Fibroblast of lung (primary cell): ENCODE data around the gene SH3BGRL2. TPM values are rescaled to one million over a fixed set of nuclear protein-coding genes. Genes with fewer than 3 reads are reported as not detected.

Experiments used
- DNase-seq, 2 donors: peaks; one replicate each; pipeline versions ENCODE4 v3.0.0 to v3.0.0-alpha.2; 2010; ENCODE audit warnings: low read depth in 2 of 2
- H2AFZ ChIP-seq: 2 replicates; pipeline ENCODE4 v1.5.1; 2012; ENCODE audit warnings: low read length, control low read depth, inconsistent platforms
- H3K27ac ChIP-seq: 2 replicates; pipeline ENCODE4 v1.5.1; 2011; ENCODE audit warnings: low read length, control low read depth; ENCODE audit not compliant: insufficient read depth
- H3K27me3 ChIP-seq: 2 replicates; pipeline ENCODE4 v1.5.1; 2011; ENCODE audit warnings: mild to moderate bottlenecking, low read length; ENCODE audit not compliant: control insufficient read depth, insufficient read depth
- H3K36me3 ChIP-seq: 2 replicates; pipeline ENCODE4 v1.5.1; 2011; ENCODE audit warnings: low read length; ENCODE audit not compliant: control insufficient read depth, insufficient read depth
- H3K4me1 ChIP-seq: 2 replicates; pipeline ENCODE4 v1.5.1; 2011; ENCODE audit warnings: low read length; ENCODE audit not compliant: control insufficient read depth, insufficient read depth; ENCODE audit errors: extremely low read depth
- H3K4me2 ChIP-seq: 2 replicates; pipeline ENCODE4 v1.5.1; 2011; ENCODE audit warnings: low read length, control low read depth; ENCODE audit not compliant: insufficient read depth; ENCODE audit errors: extremely low read depth
- H3K4me3 ChIP-seq, 4 experiments: fragments of 200-600 bp in 1 of 4; sonication (generic) in 1 of 4; replicated peaks in 1 of 4; 2 replicates each; pipeline ENCODE4 v1.5.1; 2011 to 2016; ENCODE audit warnings: low read length in 4 of 4, low read depth in 3 of 4, mild to moderate bottlenecking in 3 of 4, control low read depth in 2 of 4, inconsistent platforms in 1 of 4, mixed read lengths in 1 of 4; ENCODE audit not compliant: insufficient read depth in 1 of 4; ENCODE audit errors: control extremely low read depth in 1 of 4
- H3K79me2 ChIP-seq: 2 replicates; pipeline ENCODE4 v1.5.1; 2012; ENCODE audit warnings: mild to moderate bottlenecking, low read length, inconsistent platforms; ENCODE audit not compliant: control insufficient read depth, insufficient read depth
- H3K9ac ChIP-seq: 2 replicates; pipeline ENCODE4 v1.5.1; 2011; ENCODE audit warnings: mild to moderate bottlenecking, low read length, control low read depth; ENCODE audit not compliant: insufficient read depth
- H3K9me3 ChIP-seq: 2 replicates; pipeline ENCODE4 v1.5.1; 2012; ENCODE audit warnings: low read depth, low read length; ENCODE audit not compliant: control insufficient read depth, insufficient read depth
- H4K20me1 ChIP-seq: 2 replicates; pipeline ENCODE4 v1.5.1; 2011; ENCODE audit warnings: low read length; ENCODE audit not compliant: control insufficient read depth, insufficient read depth; ENCODE audit errors: extremely low read depth
- CTCF ChIP-seq, 2 donors: IDR thresholded peaks in 1 of 2; conservative IDR thresholded peaks in 1 of 2; 1 replicate in 1 of 2; 2 replicates in 1 of 2; pipeline ENCODE4 v1.5.1; 2011 to 2012; ENCODE audit warnings: low read length in 2 of 2, control low read depth in 1 of 2, inconsistent platforms in 1 of 2, low read depth in 1 of 2, mild to moderate bottlenecking in 1 of 2
- EZH2 ChIP-seq: IDR thresholded peaks from 2 replicates; pipeline ENCODE4 v1.5.1; 2012; ENCODE audit warnings: low read length, control low read depth, mild to moderate bottlenecking; ENCODE audit errors: missing control alignments
- polyA plus RNA-seq, 2 donors: library from polyadenylated mRNA; depleted of rRNA in 1 of 2; stranded (reverse) in 1 of 2; unstranded in 1 of 2; fragments of >200 nt; gene quantifications; 2 replicates each; pipeline ENCODE4 v1.2.1, GENCODE V29; 2011 to 2012; ENCODE audit warnings: missing spikeins in 1 of 2
- total RNA-seq: library from RNA; depleted of rRNA; stranded (reverse); fragments of >200 nt; gene quantifications from 2 replicates; pipeline ENCODE4 v1.2.1, GENCODE V29; 2014

The SH3BGRL2 gene
- total and polyA plus RNA-seq, 2 donors (not counting 1 experiment from before 2014, with no cell fraction given) = 1.5 to 4.3 TPM

GRCh38 chr6:79724816-79725215 lies 93.7 kb downstream of the SH3BGRL2 start:
- Histone ChIP-seq H3K27ac (no peak overlapping the region), H3K4me1 (no peaks in the 10 kb centered on the region), H3K9ac (no peak overlapping the region), H3K9me3 (no peaks in the 10 kb centered on the region), H3K36me3 (no peaks in the 10 kb centered on the region), H3K4me3 (no peak overlapping the region), H2AFZ (no peak overlapping the region), H3K27me3 (peaks cover 3% of the 10 kb centered on the region), H4K20me1 (no peaks in the 10 kb centered on the region), H3K79me2 (no peaks in the 10 kb centered on the region), H3K4me2 (no peak overlapping the region)
- no peak for DNase-seq
- no peak for TF ChIP-seq CTCF (conservative IDR thresholded peaks at IDR 0.05 in 1 of 2, IDR thresholded peaks at IDR 0.05 in 1 of 2; ENCODE audit: low read depth in 1 of 2, low read length in 2 of 2)
- no peak for TF ChIP-seq EZH2

- Histone ChIP-seq H3K27me3 (no peaks in the 10 kb centered on the region), H2AFZ (no peak overlapping the region), H3K4me3 (no peak overlapping the region), H3K36me3 (no peaks in the 10 kb centered on the region), H4K20me1 (no peaks in the 10 kb centered on the region), H3K27ac (no peak overlapping the region), H3K79me2 (no peaks in the 10 kb centered on the region), H3K9me3 (no peaks in the 10 kb centered on the region), H3K4me2 (no peak overlapping the region), H3K4me1 (no peaks in the 10 kb centered on the region), H3K9ac (no peak overlapping the region)
- TF ChIP-seq CTCF (conservative IDR thresholded peaks at IDR 0.05 in 1 of 2, IDR thresholded peaks at IDR 0.05 in 1 of 2; ENCODE audit: low read depth in 1 of 2, low read length in 2 of 2) = no peak
- TF ChIP-seq EZH2 = no peak
- no peak for DNase-seq
Observed at GRCh38 chr6:79731471-79731870, 100.3 kb downstream of the SH3BGRL2 start.

- Histone ChIP-seq H3K36me3 (no peaks in the 10 kb centered on the region), H3K4me1 (no peaks in the 10 kb centered on the region), H3K4me3 (no peak overlapping the region), H3K27ac (no peak overlapping the region), H3K79me2 (no peaks in the 10 kb centered on the region), H3K9me3 (no peaks in the 10 kb centered on the region), H3K4me2 (no peak overlapping the region), H3K27me3 (no peaks in the 10 kb centered on the region), H4K20me1 (no peaks in the 10 kb centered on the region), H3K9ac (no peak overlapping the region), H2AFZ (no peak overlapping the region)
- TF ChIP-seq EZH2 = no peak
- no peak for DNase-seq
Observed at GRCh38 chr6:79733388-79733787, 102.3 kb downstream of the SH3BGRL2 start.
